ENCODE results near the gene STT3B. TPM values are rescaled to one million over a fixed set of nuclear protein-coding genes. Genes with fewer than 3 reads are reported as not detected.
A peak's percentile ranks its signal among the peaks of the same experiment; 100 is the strongest.

The STT3B gene
- total RNA-seq (100 to 1,000 TPM; 115 to 149 (median 131) TPM), polyA plus RNA-seq (100 to 1,000 TPM; 109 to 140 TPM), total RNA-seq (218 reads per million, percentile 94 among the genes with 10 or more reads in this experiment)

GRCh38 chr3:31532587-31533168 lies at the start of gene STT3B:
TSS of gene STT3B (plus strand) at chr3:31532925. CDS start at chr3:31532999, 74 bp downstream.
- intact Hi-C loops (cut with micrococcal nuclease), result loop anchor here (1.0 to 10.0 kb wide), 28 partner anchors 18 to 1910 kb away; partner anchors contain the start of genes CMTM8 (in 2 of the 2), CNOT10 (in 2 of the 2), GPD1L (in 2 of the 2) and CRTAP (in 1 of the 2)
- peak within 1 kb of the TSS; percentile 76 for H3K4me3 ChIP-seq (ENCODE audit: low read length)
- H3K27ac Mint-ChIP-seq, result peak within 1 kb of the TSS; percentile 95 to 99 (median 98)
- no peaks in the 10 kb centered on the region for H3K27me3 ChIP-seq (ENCODE audit: control insufficient read depth in 2 of 2, insufficient read depth in 2 of 2, low read length in 2 of 2)
- CTCF ChIA-PET, result interaction anchor here (0.6 to 4.0 kb wide), 9 partner anchors 10 to 310 kb away, joined by 3 to 16 read pairs (median 3); no protein-coding TSS in a partner anchor
- H3K27me3 Mint-ChIP-seq, result no peaks in the 10 kb centered on the region
- ATAC-seq (peak; percentile 64), DNase-seq (peak in 4 of 9 donors; percentile 79 to 88 (median 86))
- peaks cover 0 to 13% (median 4%) of the 10 kb centered on the region in 5 donors for H3K36me3 Mint-ChIP-seq
- H3K36me3 ChIP-seq (ENCODE audit: control insufficient read depth in 2 of 3, insufficient read depth in 3 of 3, low read length in 3 of 3), result peaks cover 0 to 15% (median 0%) of the 10 kb centered on the region in 3 experiments
- peak within 1 kb of the TSS; percentile 94 for H3K27ac ChIP-seq (ENCODE audit: low read depth, low read length)
- H3K4me1 ChIP-seq (ENCODE audit: control insufficient read depth in 2 of 2, insufficient read depth in 2 of 2, low read length in 2 of 2), result peaks cover 10 to 36% of the 10 kb centered on the region in 2 donors
- H3K4me3 Mint-ChIP-seq, result peak within 1 kb of the TSS in 8 of 10 donors; percentile 96 to 100 (median 99)
- POLR2A ChIA-PET, result interaction anchor here (0.6 to 4.6 kb wide), 39 partner anchors 9 to 926 kb away, joined by 3 to 114 read pairs (median 5); partner anchors contain the start of genes GPD1L and TGFBR2
- H3K9me3 Mint-ChIP-seq, result peaks cover 0 to 6% (median 0%) of the 10 kb centered on the region in 11 donors
- H3K9me3 ChIP-seq (ENCODE audit: control insufficient read depth in 2 of 3, low read length in 3 of 3), result no peaks in the 10 kb centered on the region
- peaks cover 3 to 31% (median 24%) of the 10 kb centered on the region in 7 donors for H3K4me1 Mint-ChIP-seq

- peaks cover 0 to 11% (median 7%) of the 10 kb centered on the region in 7 donors for H3K4me1 Mint-ChIP-seq
- H3K27ac ChIP-seq (ENCODE audit: low read depth, low read length), result no peak overlapping the region
- ATAC-seq (no peak), DNase-seq (no peak)
- H3K4me3 Mint-ChIP-seq, result no peak overlapping the region
- peaks cover 4 to 14% (median 10%) of the 10 kb centered on the region in 5 donors for H3K36me3 Mint-ChIP-seq
- no peaks in the 10 kb centered on the region for H3K36me3 ChIP-seq (ENCODE audit: control insufficient read depth in 2 of 3, insufficient read depth in 3 of 3, low read length in 3 of 3)
- peaks cover 0 to 29% (median 6%) of the 10 kb centered on the region in 11 donors for H3K9me3 Mint-ChIP-seq
- H3K27me3 ChIP-seq (ENCODE audit: control insufficient read depth in 2 of 2, insufficient read depth in 2 of 2, low read length in 2 of 2), result no peaks in the 10 kb centered on the region
- no peak overlapping the region for H3K4me3 ChIP-seq (ENCODE audit: low read length)
- H3K9me3 ChIP-seq (ENCODE audit: control insufficient read depth in 2 of 3, low read length in 3 of 3), result no peaks in the 10 kb centered on the region
- peaks cover 0 to 2% (median 0%) of the 10 kb centered on the region in 5 donors for H3K27me3 Mint-ChIP-seq
- no peaks in the 10 kb centered on the region for H3K4me1 ChIP-seq (ENCODE audit: control insufficient read depth in 2 of 2, insufficient read depth in 2 of 2, low read length in 2 of 2)
- ChIA-PET CTCF (no interaction called here), POLR2A (interaction anchor here (0.7 kb wide), 1 partner anchor 231 kb away, joined by 4 read pairs; no protein-coding TSS in a partner anchor)
- H3K27ac Mint-ChIP-seq, result no peak overlapping the region
- intact Hi-C loops (cut with micrococcal nuclease), result no loop called here
Observed at GRCh38 chr3:31483776-31484175, 48.9 kb upstream of the STT3B start.

- H3K27ac Mint-ChIP-seq, result peak overlapping the region in 1 of 9 donors; percentile 2
- peaks cover 0 to 11% (median 9%) of the 10 kb centered on the region in 7 donors for H3K4me1 Mint-ChIP-seq
- no peaks in the 10 kb centered on the region for H3K27me3 Mint-ChIP-seq
- intact Hi-C loops (cut with micrococcal nuclease), result no loop called here
- CTCF ChIA-PET, result no interaction called here
- POLR2A ChIA-PET, result interaction anchor here (2.3 kb wide), 1 partner anchor 47 kb away, joined by 6 read pairs; the partner anchor contains the start of gene STT3B
- H3K27me3 ChIP-seq (ENCODE audit: control insufficient read depth in 2 of 2, insufficient read depth in 2 of 2, low read length in 2 of 2), result no peaks in the 10 kb centered on the region
- ATAC-seq (no peak), DNase-seq (no peak)
- H3K36me3 ChIP-seq (ENCODE audit: control insufficient read depth in 2 of 3, insufficient read depth in 3 of 3, low read length in 3 of 3), result no peaks in the 10 kb centered on the region
- H3K4me1 ChIP-seq (ENCODE audit: control insufficient read depth in 2 of 2, insufficient read depth in 2 of 2, low read length in 2 of 2), result no peaks in the 10 kb centered on the region
- H3K4me3 Mint-ChIP-seq, result no peak overlapping the region
- H3K4me3 ChIP-seq (ENCODE audit: low read length), result no peak overlapping the region
- H3K9me3 ChIP-seq (ENCODE audit: control insufficient read depth in 2 of 3, low read length in 3 of 3), result no peaks in the 10 kb centered on the region
- peaks cover 2 to 26% (median 9%) of the 10 kb centered on the region in 11 donors for H3K9me3 Mint-ChIP-seq
- H3K27ac ChIP-seq (ENCODE audit: low read depth, low read length), result no peak overlapping the region
- H3K36me3 Mint-ChIP-seq, result peaks cover 10 to 17% (median 11%) of the 10 kb centered on the region in 5 donors
Observed at GRCh38 chr3:31485196-31485595, 47.5 kb upstream of the STT3B start.

- peaks cover 0 to 11% (median 7%) of the 10 kb centered on the region in 7 donors for H3K4me1 Mint-ChIP-seq
- intact Hi-C loops (cut with micrococcal nuclease), result no loop called here
- ChIA-PET CTCF (no interaction called here), POLR2A (no interaction called here)
- H3K4me1 ChIP-seq (ENCODE audit: control insufficient read depth in 2 of 2, insufficient read depth in 2 of 2, low read length in 2 of 2), result no peaks in the 10 kb centered on the region
- no peaks in the 10 kb centered on the region for H3K9me3 ChIP-seq (ENCODE audit: control insufficient read depth in 2 of 3, low read length in 3 of 3)
- ATAC-seq, result no peak
- peak overlapping the region in 1 of 9 donors; percentile 26 for H3K27ac Mint-ChIP-seq
- DNase-seq, result no peak
- no peaks in the 10 kb centered on the region for H3K27me3 ChIP-seq (ENCODE audit: control insufficient read depth in 2 of 2, insufficient read depth in 2 of 2, low read length in 2 of 2)
- peaks cover 0 to 33% (median 10%) of the 10 kb centered on the region in 11 donors for H3K9me3 Mint-ChIP-seq
- no peaks in the 10 kb centered on the region for H3K27me3 Mint-ChIP-seq
- H3K36me3 ChIP-seq (ENCODE audit: control insufficient read depth in 2 of 3, insufficient read depth in 3 of 3, low read length in 3 of 3), result no peaks in the 10 kb centered on the region
- no peak overlapping the region for H3K4me3 ChIP-seq (ENCODE audit: low read length)
- H3K27ac ChIP-seq (ENCODE audit: low read depth, low read length), result no peak overlapping the region
- H3K36me3 Mint-ChIP-seq, result peaks cover 7 to 17% (median 10%) of the 10 kb centered on the region in 5 donors
- no peak overlapping the region for H3K4me3 Mint-ChIP-seq
Observed at GRCh38 chr3:31486865-31487533, 45.7 kb upstream of the STT3B start.

- H3K4me3 ChIP-seq (ENCODE audit: low read length), result no peak overlapping the region
- POLR2A ChIA-PET, result interaction anchor here (0.7 kb wide), 1 partner anchor 440 kb away, joined by 4 read pairs; no protein-coding TSS in a partner anchor
- no peaks in the 10 kb centered on the region for H3K27me3 ChIP-seq (ENCODE audit: control insufficient read depth in 2 of 2, insufficient read depth in 2 of 2, low read length in 2 of 2)
- H3K4me1 Mint-ChIP-seq, result peaks cover 0 to 11% (median 7%) of the 10 kb centered on the region in 7 donors
- no peaks in the 10 kb centered on the region for H3K9me3 ChIP-seq (ENCODE audit: control insufficient read depth in 2 of 3, low read length in 3 of 3)
- H3K27ac ChIP-seq (ENCODE audit: low read depth, low read length), result no peak overlapping the region
- no peak overlapping the region for H3K27ac Mint-ChIP-seq
- DNase-seq (no peak), ATAC-seq (no peak)
- H3K4me1 ChIP-seq (ENCODE audit: control insufficient read depth in 2 of 2, insufficient read depth in 2 of 2, low read length in 2 of 2), result no peaks in the 10 kb centered on the region
- H3K4me3 Mint-ChIP-seq, result peak overlapping the region in 1 of 10 donors; percentile 29
- H3K36me3 ChIP-seq (ENCODE audit: control insufficient read depth in 2 of 3, insufficient read depth in 3 of 3, low read length in 3 of 3), result no peaks in the 10 kb centered on the region
- H3K9me3 Mint-ChIP-seq, result peaks cover 6 to 43% (median 14%) of the 10 kb centered on the region in 11 donors
- H3K27me3 Mint-ChIP-seq, result no peaks in the 10 kb centered on the region
- H3K36me3 Mint-ChIP-seq, result peaks cover 9 to 20% (median 11%) of the 10 kb centered on the region in 5 donors
- intact Hi-C loops (cut with micrococcal nuclease), result no loop called here
- CTCF ChIA-PET, result no interaction called here
Observed at GRCh38 chr3:31488475-31489017, 44.2 kb upstream of the STT3B start.

- no peaks in the 10 kb centered on the region for H3K9me3 ChIP-seq (ENCODE audit: control insufficient read depth in 2 of 3, low read length in 3 of 3)
- ChIA-PET POLR2A (interaction anchor here (1.5 kb wide), 1 partner anchor 27 kb away, joined by 3 read pairs; no protein-coding TSS in a partner anchor), CTCF (interaction anchor here (0.6 kb wide), 1 partner anchor 64 kb away, joined by 3 read pairs; no protein-coding TSS in a partner anchor)
- peaks cover 6 to 43% (median 14%) of the 10 kb centered on the region in 11 donors for H3K9me3 Mint-ChIP-seq
- DNase-seq (no peak), ATAC-seq (no peak)
- H3K27me3 Mint-ChIP-seq, result no peaks in the 10 kb centered on the region
- peaks cover 0 to 7% (median 6%) of the 10 kb centered on the region in 7 donors for H3K4me1 Mint-ChIP-seq
- no peaks in the 10 kb centered on the region for H3K36me3 ChIP-seq (ENCODE audit: control insufficient read depth in 2 of 3, insufficient read depth in 3 of 3, low read length in 3 of 3)
- peaks cover 9 to 20% (median 13%) of the 10 kb centered on the region in 5 donors for H3K36me3 Mint-ChIP-seq
- no peaks in the 10 kb centered on the region for H3K4me1 ChIP-seq (ENCODE audit: control insufficient read depth in 2 of 2, insufficient read depth in 2 of 2, low read length in 2 of 2)
- H3K4me3 ChIP-seq (ENCODE audit: low read length), result no peak overlapping the region
- intact Hi-C loops (cut with micrococcal nuclease), result no loop called here
- H3K4me3 Mint-ChIP-seq, result no peak overlapping the region
- no peak overlapping the region for H3K27ac Mint-ChIP-seq
- H3K27me3 ChIP-seq (ENCODE audit: control insufficient read depth in 2 of 2, insufficient read depth in 2 of 2, low read length in 2 of 2), result no peaks in the 10 kb centered on the region
- no peak overlapping the region for H3K27ac ChIP-seq (ENCODE audit: low read depth, low read length)
Observed at GRCh38 chr3:31490502-31490901, 42.2 kb upstream of the STT3B start.
